ENCODE data around the gene DKK1. TPM values are rescaled to one million over a fixed set of nuclear protein-coding genes. Genes with fewer than 3 reads are reported as not detected.

DKK1 gene
- total RNA-seq, 2 donors from 2014 or later = not detected

DNA sequence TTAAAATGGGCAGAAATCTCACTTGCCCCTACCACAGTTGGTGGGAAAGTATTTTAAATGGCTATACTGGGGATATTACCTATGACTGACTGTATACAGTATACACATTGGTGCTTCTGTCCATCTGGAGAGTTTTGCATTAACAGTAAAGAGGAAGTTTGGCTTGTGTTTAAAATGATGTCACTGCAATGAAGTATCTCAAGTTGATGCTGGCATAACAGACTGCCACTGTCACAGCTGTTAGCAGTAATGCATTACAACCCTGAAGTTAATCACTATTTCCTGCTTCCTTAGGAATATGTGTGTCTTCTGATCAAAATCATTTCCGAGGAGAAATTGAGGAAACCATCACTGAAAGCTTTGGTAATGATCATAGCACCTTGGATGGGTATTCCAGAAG is 1.9 kb downstream of the DKK1 start:
- DNase-seq = no peak
- H3K27me3 ChIP-seq = peaks cover 0 to 8% of the 10 kb centered on the region in 2 donors
- no peak overlapping the region for H3K27ac ChIP-seq
- H3K4me1 ChIP-seq = peaks cover 18% of the 10 kb centered on the region
- intact Hi-C loops (cut with DNase I) = no loop called here
- ATAC-seq = no peak
- TF ChIP-seq POLR2A (IDR thresholded peaks at IDR 0.05) = no peak
- TF ChIP-seq, protein P1, sequence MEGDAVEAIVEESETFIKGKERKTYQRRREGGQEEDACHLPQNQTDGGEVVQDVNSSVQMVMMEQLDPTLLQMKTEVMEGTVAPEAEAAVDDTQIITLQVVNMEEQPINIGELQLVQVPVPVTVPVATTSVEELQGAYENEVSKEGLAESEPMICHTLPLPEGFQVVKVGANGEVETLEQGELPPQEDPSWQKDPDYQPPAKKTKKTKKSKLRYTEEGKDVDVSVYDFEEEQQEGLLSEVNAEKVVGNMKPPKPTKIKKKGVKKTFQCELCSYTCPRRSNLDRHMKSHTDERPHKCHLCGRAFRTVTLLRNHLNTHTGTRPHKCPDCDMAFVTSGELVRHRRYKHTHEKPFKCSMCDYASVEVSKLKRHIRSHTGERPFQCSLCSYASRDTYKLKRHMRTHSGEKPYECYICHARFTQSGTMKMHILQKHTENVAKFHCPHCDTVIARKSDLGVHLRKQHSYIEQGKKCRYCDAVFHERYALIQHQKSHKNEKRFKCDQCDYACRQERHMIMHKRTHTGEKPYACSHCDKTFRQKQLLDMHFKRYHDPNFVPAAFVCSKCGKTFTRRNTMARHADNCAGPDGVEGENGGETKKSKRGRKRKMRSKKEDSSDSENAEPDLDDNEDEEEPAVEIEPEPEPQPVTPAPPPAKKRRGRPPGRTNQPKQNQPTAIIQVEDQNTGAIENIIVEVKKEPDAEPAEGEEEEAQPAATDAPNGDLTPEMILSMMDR (IDR thresholded peaks at IDR 0.05) = no peak
- H3K4me3 ChIP-seq = no peak overlapping the region
- H3K9me3 ChIP-seq = no peaks in the 10 kb centered on the region
- WGBS, 2 donors = 44 to 50% methylated on average over 1 of the region's 1 CpG
- H3K36me3 ChIP-seq (replicated peaks in 1 of 2; ENCODE audit: insufficient read depth in 1 of 2, low read depth in 2 of 2) = no peaks in the 10 kb centered on the region

DNA sequence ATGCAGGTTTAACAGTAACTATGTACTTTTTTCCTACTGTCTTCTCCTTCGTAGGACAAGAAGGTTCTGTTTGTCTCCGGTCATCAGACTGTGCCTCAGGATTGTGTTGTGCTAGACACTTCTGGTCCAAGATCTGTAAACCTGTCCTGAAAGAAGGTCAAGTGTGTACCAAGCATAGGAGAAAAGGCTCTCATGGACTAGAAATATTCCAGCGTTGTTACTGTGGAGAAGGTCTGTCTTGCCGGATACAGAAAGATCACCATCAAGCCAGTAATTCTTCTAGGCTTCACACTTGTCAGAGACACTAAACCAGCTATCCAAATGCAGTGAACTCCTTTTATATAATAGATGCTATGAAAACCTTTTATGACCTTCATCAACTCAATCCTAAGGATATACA is 2.4 kb downstream of the DKK1 start:
- TF ChIP-seq, protein P1 (IDR thresholded peaks at IDR 0.05) = no peak
- no peak for TF ChIP-seq POLR2A (IDR thresholded peaks at IDR 0.05)

DNA sequence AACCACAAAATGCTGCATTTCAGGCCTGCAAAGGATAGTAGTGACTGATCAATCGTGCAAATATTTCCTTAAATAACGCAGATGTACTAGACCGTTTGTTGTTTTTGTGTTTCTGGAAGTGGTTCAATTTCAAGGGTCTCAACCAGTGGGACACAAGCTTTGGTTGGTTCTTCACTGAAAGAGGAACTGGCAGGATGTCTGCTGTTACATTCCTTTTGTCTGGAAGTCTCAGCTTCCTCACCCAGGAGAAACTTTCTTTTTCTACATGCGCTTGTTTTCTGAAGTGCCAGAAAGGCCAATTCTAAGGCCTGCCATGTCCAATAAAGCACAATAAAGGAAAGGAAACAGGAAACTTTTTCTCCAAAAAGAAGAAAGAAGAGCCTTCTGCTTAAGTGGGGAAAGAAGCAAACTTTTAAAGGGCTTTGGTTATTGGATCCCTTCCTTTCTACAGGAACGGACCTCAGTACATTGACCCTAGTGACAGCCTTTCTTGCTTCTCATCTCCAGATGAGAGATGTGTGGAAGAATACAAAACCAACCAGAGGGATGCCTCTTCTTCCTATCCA is 4.1 kb downstream of the DKK1 start:
- Histone ChIP-seq H3K9me3 (no peaks in the 10 kb centered on the region), H3K4me3 (no peak overlapping the region), H3K27ac (no peak overlapping the region), H3K36me3 (replicated peaks in 1 of 2; ENCODE audit: insufficient read depth in 1 of 2, low read depth in 2 of 2) (no peaks in the 10 kb centered on the region), H3K27me3 (peaks cover 0 to 5% of the 10 kb centered on the region in 2 donors), H3K4me1 (peaks cover 16% of the 10 kb centered on the region)
- ATAC-seq (no peak), DNase-seq (no peak)
- 75 to 80% methylated on average over 5 of the region's 5 CpGs for WGBS, 2 donors
- TF ChIP-seq, protein P1 (IDR thresholded peaks at IDR 0.05) = no peak
- no peak for TF ChIP-seq POLR2A (IDR thresholded peaks at IDR 0.05)
- intact Hi-C loops (cut with DNase I) = no loop called here

More for the DNA sequence above, 2.4 kb downstream of the DKK1 start:
- Histone ChIP-seq H3K9me3 (no peaks in the 10 kb centered on the region), H3K4me1 (peaks cover 18% of the 10 kb centered on the region), H3K27ac (no peak overlapping the region), H3K27me3 (peaks cover 0 to 8% of the 10 kb centered on the region in 2 donors), H3K36me3 (replicated peaks in 1 of 2; ENCODE audit: insufficient read depth in 1 of 2, low read depth in 2 of 2) (no peaks in the 10 kb centered on the region), H3K4me3 (no peak overlapping the region)
- DNase-seq (no peak), ATAC-seq (no peak)
- 71 to 79% methylated on average over 4 of the region's 4 CpGs for WGBS, 2 donors
- intact Hi-C loops (cut with DNase I) = no loop called here

DNA sequence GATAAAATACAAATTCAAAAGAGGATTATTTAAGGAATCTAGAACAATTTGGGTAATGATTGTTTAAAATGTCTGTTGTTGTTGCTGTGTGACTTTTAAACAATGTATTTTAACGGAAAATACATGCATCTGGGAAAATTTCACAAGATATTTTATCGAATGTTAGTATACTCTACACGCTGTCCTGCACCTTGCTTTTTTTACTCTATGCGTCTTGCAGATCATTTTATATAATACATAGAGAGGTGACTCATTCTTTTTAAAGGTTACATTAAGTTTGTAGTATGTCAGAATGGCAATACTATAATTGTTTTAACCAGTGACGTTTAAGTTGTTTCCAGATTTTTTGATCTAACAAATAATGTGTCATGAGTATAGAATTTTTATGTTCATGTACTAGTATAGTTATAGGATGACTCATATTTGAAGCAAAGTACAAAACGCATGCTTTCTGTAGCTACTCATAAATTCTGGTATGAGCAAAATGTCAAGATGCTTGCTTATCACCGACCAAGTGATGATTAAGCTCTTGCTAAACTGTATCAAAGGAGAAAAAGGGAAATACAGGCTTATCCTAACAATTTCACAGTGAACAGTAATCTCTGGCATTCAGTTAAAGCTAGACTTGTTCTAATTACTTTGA is 4.9 kb downstream of the DKK1 start:
- Histone ChIP-seq H3K9me3 (no peaks in the 10 kb centered on the region), H3K36me3 (replicated peaks in 1 of 2; ENCODE audit: insufficient read depth in 1 of 2, low read depth in 2 of 2) (no peaks in the 10 kb centered on the region), H3K27me3 (no peaks in the 10 kb centered on the region), H3K27ac (no peak overlapping the region), H3K4me3 (no peak overlapping the region), H3K4me1 (peaks cover 8% of the 10 kb centered on the region)
- no peak for TF ChIP-seq POLR2A (IDR thresholded peaks at IDR 0.05)
- TF ChIP-seq, protein P1 (IDR thresholded peaks at IDR 0.05) = no peak
- no peak for ATAC-seq
- intact Hi-C loops (cut with DNase I) = no loop called here
- 71 to 75% methylated on average over 7 of the region's 7 CpGs for WGBS, 2 donors
- no peak for DNase-seq

DNA sequence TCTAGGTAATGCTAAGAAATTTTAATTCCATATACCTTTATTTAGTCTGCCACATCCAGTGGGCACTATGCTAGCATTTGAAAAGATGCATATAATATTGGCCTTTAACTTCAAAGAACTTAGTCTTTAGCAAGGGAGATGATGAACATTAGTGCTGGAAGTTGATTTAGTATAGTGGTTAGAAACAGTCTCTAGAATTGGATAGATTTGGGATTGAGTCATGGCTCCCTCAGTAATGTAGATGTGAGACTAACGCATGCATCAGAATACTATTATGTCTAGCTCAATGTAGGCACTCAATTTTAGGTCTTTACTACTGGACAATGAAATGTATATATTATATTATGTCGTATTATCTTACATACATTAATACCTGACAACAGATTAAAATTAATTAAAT is 5.8 kb downstream of the DKK1 start:
- no peak for TF ChIP-seq POLR2A (IDR thresholded peaks at IDR 0.05)
- TF ChIP-seq, protein P1 (IDR thresholded peaks at IDR 0.05) = no peak
- intact Hi-C loops (cut with DNase I) = no loop called here
- ATAC-seq (no peak), DNase-seq (no peak)
- H3K4me3 ChIP-seq = no peak overlapping the region
- no peaks in the 10 kb centered on the region for H3K4me1 ChIP-seq
- no peaks in the 10 kb centered on the region for H3K36me3 ChIP-seq (replicated peaks in 1 of 2; ENCODE audit: insufficient read depth in 1 of 2, low read depth in 2 of 2)
- WGBS, 2 donors = 72 to 87% methylated on average over 2 of the region's 2 CpGs
- no peak overlapping the region for H3K27ac ChIP-seq
- no peaks in the 10 kb centered on the region for H3K27me3 ChIP-seq
- H3K9me3 ChIP-seq = no peaks in the 10 kb centered on the region

Data from body of pancreas (tissue), 4 donors.